Ramos (cell line): ENCODE results near the gene SIRPG.

ENCODE experiments used
- in situ Hi-C: fragments of 300-500 bp; cut with MboI; formaldehyde crosslinking; loops from one replicate; pipeline ENCODE4 v1.14.3; 2022; ENCODE audit warnings: low sequenced_read_pairs; ENCODE audit not compliant: unreplicated experiment

The SIRPG gene

DNA sequence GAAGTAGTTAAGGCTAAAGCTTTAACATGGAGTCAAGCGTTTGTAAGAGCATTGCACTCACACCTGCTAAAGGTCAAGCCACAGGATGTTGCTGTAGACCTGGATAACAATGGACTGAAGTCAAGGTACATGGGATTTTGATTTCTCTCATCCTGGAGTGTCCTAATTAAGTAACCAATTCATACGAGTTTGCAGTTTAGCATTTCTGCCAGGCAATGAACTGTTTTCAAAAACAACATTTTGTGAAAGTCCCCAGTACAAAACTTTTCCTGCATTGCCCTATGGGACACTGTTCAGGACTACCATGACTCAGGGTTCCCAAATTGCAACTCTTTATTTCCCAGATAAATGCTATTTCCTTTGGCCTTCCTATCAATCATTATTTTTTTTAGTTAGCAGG lies 20.4 kb downstream of the SIRPG start:
- in situ Hi-C loops: no loop called here

DNA sequence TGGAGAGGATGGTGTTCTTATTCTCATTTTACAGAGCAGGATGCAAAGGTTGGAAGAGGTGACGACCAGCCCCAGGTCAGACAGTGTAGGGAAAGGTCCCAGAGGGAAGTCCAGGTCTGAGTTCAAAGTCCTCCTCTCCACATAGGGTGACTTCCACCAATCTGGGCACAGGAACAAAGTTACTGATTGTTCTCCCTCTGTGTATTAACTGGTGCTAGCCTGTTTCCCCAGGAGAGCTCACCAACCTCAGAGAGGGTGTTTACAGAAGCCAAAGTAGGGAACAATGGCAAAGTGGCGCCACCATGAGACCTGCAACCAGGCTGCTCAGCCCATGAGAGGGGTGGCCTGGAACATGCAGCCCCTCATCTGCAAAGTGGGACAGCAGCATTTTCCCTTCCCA lies 21.0 kb downstream of the SIRPG start:
- in situ Hi-C loops: no loop called here

DNA sequence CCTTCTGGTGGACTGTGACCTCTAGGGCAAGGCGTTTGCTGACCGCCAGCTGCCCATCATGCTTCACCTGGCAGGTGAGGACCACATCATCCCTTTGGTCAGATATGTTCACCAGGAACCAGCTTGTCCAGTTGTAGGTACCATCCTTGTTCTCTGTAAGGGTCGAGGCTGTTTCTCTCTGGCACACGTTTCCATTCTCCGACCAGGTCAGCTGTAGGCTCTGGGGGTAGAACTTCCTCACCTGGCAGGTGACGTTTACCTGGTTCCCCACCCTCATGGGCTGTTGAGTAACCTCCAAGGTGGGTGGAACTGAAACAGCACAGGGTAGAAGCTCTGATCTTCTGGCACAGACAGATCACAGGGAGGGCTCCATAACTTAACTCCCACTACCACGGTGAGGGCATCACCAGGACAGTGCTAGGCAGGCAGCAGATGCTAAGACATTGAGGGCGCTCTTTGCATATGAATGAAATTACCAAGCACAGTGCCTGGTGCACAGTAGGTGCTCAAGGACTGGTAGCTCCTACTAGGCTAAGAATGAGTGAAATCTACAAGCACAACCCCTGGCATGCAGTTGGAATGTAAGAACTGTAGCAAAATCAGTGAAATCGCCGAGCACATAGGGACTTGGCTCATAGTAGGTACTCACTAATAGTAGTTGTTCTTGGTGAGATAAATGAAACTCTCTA lies 22.1 kb downstream of the SIRPG start:
- in situ Hi-C loops: no loop called here

DNA sequence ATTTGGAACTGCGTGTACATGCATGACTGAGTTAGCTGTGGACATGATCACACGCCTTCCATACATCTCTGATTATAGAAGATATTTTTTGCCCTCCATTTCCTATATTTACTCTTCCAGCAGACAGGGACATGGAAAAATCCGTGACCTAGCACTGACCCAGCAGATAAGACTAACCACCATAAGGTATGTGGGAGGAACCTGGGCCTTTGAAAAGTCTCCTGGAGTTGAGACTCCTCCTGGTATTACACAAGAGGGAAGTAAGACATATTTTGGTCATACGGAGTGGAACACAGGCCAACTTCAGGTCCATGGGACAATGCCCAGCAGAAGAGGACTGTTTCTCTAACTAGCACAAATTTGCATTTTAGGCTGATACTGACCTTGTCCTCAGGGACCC lies 24.0 kb downstream of the SIRPG start:
- in situ Hi-C loops: no loop called here

DNA sequence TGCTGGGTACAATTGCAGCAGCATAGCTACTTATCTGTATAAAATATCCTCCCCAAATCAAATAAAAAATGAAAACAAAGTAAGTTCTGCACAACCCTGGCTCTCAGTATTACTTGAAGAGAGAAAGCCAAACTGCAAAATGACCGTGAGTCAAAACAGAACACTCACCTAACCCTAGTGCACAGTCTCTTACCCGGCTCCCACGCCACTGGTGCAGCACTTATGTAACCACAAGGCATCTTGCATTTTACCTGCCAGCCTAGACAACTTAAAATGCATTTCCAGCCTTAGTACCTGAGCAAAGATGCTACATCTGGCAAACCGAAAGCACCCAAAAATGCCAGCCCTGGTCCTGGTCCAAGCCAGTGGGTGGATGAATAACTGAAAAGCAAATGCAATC lies 25.4 kb downstream of the SIRPG start:
- in situ Hi-C loops: no loop called here

DNA sequence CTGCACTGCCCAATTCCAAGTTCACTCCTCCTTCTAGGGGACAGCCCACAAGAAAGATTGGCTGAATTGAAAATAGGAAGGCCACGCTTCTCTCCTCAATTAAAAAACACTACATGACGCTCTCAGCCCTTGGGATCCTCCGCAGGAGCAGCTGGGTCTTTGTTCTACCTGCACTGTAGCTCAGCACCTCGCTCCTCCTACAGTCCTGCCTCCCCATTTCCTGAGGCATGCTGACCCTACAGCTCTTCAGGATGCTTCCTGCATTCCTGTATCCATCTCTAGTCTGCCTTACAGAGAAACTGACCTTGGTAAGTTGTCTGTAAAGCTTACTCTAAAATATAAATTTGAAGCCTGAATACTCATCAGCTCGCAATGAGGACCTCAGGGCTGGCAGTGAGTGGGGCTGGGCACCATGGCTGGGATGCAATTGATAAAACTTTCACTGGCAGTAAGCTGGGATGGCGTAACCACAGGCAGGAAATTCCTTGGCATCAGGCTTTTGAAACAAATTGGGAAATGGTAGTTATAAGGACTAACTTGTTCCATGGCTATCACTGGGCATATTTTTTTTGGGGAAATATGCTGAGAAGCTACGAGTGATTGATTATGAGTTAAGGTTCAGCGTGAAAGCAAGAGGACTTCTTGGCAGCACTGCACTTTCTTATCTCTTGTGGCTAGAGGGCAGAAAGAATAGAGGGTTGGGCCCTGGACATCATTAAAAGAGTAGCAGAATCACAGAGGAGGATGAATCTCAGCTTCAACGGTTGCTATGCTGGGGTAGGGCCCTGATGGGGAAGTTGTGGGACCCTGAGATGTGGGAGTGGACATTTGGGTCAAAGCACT lies 26.0 kb downstream of the SIRPG start:
- in situ Hi-C loops: no loop called here

DNA sequence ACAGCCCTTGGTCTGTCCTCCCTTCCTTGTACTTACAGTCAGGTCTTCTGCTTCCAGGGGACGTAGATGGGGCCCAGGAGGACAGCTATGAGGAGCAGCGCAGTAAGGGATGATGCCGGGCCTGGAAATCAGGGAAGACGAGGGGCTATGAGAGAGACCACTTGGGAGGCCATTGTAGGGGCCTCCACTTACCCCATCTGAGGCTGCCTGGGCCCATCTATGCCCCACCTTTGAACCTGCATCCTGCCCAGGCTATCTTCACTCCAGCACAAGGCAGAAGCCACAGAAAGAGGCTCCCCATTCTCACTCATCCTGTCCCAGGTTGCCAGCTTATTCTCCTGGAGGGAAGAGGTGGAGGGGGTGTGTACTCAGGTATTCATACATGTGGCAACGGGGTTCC lies 27.4 kb downstream of the SIRPG start:
- in situ Hi-C loops: no loop called here

DNA sequence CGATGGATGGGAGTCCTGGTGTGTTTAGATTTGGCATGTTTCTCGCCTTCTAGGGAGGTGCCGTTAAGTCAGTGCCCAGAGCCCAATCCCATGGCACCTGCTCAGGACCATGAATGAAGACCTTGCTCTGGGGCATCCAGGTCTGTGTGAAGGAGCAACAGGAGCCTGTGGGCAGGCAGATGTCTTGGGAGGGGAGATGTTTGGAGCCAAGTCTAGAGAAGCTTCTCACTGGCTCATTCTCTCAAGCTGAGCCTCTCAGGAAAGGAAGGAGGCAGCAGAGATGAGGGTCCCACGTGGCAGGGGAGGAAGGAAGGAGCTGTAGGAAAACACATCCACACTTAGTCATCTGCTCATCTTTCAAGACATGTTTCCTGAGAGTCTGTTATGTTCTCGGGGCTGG lies 28.3 kb downstream of the SIRPG start:
- in situ Hi-C loops: no loop called here

DNA sequence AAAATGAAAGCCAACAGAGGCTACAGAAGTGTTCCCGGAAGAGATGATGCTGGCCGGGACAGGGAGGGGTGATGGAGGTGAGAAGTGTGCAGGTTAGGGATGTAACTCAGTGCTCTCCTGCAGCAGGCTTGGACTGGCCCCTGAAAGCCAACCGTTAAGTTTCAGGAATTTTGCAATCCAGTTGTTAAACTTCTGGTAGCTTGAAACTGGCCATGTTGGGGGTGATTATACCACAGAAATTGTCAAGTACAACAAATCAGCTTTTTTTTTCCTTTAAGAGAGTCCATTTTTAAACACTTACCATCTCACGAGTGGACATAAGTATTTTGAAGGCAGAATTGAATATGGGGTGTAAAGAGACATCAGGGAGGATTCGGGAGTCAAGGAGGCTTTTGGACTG lies 29.0 kb downstream of the SIRPG start:
- in situ Hi-C loops: no loop called here

DNA sequence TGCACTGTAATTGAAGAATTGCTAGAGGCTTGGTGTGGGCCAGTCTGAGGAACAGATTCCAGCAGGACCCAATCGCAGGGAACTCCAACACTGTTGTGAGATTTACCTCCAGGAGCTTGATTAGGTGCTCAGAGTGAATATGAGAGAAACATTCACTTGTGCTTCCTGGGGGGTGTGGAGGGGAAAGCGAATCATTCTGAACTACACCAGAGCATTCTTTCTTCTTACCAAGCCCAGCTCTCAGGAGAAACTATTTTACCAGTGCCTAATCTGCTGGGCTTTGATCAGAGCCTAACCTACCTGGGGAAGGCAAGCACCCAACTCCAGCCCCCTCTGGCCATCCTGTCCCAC lies 30.4 kb downstream of the SIRPG start:
- in situ Hi-C loops: no loop called here

DNA sequence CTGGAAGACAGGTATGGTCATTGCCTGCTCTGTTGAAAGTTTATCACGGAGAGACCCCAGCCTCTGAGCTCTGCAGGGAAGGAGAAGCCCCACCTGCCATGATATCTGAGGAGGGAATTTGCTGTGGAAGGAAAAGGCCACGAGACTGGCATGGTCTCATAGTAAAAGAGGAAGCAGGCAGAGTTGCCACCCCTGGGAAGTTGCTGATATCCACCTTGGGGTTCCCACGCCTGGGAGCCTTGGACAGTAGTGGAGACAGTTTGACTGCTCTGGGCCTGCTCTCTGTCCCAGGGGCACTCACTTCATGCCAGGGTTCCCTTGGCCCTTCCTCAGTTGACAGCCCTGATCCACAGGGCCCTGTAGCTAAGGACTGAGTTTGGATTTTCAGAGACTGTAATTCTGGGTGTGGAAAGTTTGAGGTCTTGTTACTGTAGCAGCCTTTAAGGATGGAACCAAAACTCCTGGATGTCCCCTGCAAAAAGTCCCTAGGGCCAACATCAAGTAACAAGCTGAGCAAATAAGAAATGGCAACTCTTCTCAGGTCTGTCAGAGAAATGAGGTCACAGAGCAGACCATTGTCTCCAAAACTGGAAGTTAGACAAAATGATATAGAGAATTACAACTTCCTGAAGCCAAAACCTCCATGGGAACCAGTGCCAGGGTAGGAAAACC lies 30.9 kb downstream of the SIRPG start:
- in situ Hi-C loops: no loop called here

DNA sequence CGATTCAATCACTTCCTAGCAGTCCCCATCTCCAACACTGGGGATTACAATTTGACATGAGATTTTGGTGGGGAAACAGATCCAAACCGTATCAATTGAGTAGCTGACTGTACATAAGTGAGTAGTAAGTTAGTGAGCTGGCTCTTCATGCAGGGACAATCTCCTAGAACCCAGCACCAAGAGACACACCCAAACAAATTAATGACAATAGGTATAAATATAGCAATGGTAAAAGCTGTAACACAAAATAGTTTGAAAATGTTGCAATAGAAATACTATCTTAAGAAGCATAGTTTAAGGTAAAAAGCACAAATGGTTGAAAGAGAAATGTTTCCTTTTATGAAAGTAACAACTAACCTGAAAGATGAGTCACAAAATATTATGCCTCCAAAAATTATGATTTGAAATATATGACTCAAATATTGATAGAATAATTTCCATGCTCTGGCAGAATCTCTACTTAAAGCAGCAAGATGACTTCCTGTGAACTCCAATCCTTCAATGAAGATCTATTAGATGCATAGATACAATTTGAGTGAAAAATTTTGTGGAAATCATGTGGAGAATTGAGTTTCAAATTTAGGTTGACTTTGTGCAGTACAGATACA lies 32.4 kb downstream of the SIRPG start:
- in situ Hi-C loops: no loop called here

DNA sequence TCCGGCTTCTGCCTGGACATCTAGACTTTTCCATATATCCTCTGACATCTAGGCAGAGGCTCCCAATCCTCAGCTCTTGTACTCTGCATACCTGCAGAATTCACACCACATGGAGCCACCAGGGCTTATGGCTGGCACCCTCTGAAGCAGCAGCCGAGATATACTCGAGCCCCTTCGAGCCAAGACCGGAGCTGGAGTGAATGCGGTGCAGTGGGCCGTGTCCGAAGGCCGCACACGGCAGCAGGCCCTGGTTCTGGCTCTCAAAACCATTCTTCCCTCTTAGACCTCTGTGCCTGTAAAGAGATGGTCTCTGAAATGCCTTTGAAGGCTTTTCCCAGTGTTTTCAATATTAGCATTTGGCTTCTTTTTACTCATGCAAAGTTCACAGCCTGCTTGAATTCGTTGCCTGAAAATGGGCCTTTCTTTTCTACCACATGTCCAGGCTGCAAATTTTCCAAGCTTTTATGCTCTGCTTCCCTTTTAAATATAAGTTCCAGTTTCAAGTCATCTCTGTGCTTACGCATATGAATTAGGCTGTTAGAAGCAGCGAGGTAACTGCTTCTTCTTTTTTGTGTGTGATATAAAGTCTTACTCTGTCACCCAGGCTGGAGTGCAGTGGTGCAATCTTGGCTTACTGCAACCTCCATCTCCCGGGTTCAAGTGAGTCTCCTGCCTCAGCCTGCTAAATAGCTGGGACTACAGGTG lies 33.9 kb downstream of the SIRPG start:
- in situ Hi-C loops: no loop called here

DNA sequence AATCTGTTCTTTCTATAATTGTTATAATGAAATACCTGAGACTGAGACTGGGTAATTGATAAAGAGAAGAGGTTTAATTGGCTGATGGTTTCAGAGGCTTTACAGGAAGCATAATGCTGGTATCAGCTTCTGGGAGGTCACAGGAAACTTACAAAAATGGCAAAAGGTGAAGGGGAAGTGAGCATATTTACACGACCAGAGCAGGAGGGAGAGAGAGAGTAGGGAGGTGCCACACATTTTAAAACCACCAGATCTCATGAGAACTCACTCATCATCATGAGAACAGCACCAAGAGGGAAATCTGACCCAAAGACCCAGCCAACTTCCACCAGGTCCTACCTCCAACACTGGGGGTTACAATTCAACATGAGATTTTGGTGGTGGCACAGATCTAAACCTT lies 35.1 kb downstream of the SIRPG start:
- in situ Hi-C loops: no loop called here

DNA sequence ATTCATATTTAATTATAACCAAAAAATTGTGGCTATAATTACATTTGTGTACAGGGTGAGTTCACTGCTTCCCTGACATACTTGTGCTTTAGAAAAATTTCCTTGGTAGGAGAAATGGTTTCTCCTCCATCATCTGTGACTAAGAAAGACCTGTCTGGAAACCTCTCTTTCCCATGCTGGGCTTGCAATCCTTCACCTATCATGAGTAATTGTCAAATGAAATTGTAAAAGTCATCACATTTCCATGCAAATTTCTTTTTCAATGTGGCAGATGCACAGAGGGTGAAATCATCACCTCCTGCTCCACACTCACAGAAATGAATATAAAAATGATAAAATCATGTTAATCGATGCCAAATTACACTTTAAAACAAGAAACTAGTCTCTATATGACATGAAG lies 36.3 kb downstream of the SIRPG start:
- in situ Hi-C loops: no loop called here

DNA sequence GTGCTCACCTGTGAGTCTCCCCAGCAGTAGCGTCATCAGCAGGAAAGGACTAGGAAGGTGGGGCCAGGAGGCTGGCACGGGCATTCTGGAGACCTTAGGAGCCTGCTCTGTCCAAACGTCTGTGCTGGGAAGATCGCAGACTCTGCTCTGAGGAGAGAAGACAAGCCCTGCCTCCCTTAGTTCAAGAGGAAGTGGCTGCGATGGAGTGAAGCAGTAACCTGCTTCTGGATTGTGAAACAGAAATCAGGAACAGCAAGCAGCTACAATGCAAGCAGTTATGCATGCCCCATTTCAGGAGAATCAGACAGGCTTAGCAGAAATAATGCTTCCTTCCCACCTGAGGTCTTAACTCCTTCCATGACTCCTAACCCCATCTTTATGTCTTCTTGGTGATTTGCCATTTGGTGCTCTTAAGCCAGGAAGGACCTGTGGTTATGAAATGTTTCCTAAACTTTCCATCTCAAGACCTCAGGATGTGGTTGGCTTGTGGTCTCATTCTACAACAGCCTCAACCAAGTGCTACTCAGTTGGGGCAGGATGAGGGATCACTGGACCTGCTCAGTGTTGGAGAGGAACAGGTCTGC lies 37.6 kb downstream of the SIRPG start, which contains the start of gene SIRPB1:
Gene SIRPB1 (minus strand): TSS at position 149 of the 584 bp plus-strand sequence. CDS start 65 bp downstream, at position 84.
- in situ Hi-C loops: no loop called here

DNA sequence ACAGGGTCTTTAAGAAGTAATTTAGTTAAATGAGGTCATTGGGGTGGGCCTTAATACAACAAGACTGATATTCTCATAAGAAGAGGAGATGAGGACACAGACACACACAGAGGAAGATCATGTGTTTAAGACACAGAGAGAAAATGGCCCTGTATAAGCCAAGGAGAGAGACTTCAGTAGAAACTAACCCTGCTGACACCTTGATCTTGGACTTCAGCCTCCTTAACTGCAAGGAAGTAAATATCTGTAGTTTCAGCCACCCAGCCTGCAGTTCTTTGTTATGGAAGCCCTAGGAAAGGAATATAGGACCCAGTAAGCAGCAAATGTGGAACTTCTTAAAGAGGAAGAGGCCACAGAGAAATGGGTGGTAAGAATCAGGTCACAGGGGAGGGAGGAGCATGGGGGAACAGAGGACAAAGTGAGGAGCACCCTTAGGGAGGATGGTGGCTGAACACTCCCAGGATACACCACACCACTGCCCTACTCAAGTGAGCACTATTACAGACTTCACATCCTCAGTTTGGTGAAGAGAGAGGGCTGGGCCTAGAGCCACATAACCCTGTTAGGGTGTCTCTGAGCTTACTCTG lies 38.5 kb downstream of the SIRPG start:
- in situ Hi-C loops: no loop called here

DNA sequence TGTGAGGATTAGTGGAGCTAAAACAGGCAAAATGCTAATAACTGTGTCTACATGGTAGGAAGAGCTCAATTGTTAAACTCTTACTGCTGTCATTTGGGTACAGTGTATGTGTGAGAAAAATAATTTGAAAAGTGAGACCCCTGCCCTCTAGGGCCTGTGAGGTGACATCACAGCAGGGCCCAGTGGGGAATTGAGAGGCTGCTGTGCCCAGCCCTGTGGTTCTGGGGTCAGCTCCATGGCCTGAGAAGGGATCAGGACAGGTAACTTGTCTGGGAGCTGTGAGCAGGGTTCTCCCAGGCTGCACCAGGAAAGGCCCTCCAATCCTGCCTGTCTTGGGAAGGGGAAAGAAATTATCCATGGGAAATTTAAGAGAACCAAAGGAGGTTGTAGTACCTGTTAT lies 39.1 kb downstream of the SIRPG start:
- in situ Hi-C loops: no loop called here

DNA sequence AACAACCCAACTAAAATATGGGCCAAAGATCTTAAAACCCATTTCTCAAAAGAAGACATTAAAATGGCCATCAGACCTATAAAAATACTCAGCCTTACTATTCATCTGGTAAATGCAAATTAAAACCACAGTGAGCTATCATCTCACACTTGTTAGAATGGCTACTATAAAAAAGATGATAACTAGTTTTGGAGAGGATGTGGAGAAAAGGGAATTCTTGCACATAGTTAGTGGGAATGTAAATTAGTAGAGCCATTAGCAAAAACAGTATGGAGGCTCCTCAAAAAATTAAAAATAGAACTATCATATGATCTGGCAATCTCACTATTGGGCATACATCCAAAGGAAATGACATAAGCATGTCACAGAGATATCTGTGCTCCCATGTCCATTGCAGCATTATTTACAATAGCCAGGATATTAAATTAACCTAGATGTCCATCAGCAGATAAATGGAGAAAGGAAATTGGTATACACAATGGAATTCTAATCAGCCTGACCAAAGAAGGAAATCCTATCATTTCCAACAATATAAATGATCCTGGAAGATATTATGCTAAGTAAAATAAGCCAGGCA lies 40.6 kb downstream of the SIRPG start:
- in situ Hi-C loops: no loop called here
